HG03159 (cell line): ENCODE results near the gene ATP6V0E1.
"Not testable (repeated sequence)": the region's sequence is repeated elsewhere in the genome, so short reads cannot be mapped to it uniquely, and the experiment has no call there.

Experiments used
- ATAC-seq: cut with Tn5 transposase; IDR thresholded peaks from one replicate; pipeline ENCODE4 v1.9.1; 2021; ENCODE audit warnings: mild to moderate bottlenecking, moderate library complexity; ENCODE audit not compliant: unreplicated experiment

ATP6V0E1 gene

GRCh38 chr5:173032730-173033129, 49.2 kb downstream of the ATP6V0E1 start:
- ATAC-seq: no peak

DNA sequence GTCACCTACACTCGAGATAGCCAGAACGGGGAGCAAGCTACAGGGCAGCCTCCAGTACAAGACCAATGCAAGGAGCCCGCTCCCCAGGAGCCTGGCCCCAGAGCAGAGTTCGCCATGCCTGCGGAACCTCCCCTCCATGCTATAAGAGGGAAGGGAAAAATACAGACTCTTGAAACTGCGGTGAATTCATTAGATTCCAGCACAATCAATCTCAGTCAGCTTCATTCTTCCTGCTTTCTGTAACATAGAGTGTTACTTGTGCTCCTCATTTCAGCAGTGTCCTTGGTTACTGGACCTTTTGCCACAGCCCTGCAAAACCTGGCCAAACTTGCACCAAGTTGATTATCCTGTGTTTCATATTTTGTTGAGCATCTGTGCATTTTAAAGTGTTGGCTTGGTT, 50.4 kb downstream of the ATP6V0E1 start:
- ATAC-seq: no peak

GRCh38 chr5:173035904-173036707, 52.5 kb downstream of the ATP6V0E1 start:
- peak; percentile 47 for ATAC-seq

- no peak for ATAC-seq
Measured at GRCh38 chr5:173039188-173039587, 55.6 kb downstream of the ATP6V0E1 start.

DNA sequence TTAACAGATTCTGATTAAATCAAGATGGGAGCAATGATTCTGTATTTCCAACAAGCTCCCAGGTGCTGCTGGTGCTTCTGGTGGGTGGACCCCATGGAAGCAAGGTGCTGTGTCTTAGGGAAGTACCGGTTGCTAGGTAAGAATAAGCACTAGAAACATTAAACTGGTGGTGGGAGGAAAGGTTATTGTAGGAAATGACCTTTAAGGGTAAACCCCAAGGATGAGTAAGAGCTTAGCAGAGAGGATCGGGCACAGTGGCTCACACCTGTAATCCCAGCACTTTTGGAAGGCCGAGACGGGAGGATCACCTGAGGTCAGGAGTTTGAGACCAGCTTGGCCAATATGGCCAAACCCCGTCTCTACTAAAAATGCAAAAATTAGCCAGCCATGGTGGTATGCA, 56.4 kb downstream of the ATP6V0E1 start:
- no peak for ATAC-seq

- no peak for ATAC-seq
Measured at GRCh38 chr5:173041881-173042762, 58.6 kb downstream of the ATP6V0E1 start.

DNA sequence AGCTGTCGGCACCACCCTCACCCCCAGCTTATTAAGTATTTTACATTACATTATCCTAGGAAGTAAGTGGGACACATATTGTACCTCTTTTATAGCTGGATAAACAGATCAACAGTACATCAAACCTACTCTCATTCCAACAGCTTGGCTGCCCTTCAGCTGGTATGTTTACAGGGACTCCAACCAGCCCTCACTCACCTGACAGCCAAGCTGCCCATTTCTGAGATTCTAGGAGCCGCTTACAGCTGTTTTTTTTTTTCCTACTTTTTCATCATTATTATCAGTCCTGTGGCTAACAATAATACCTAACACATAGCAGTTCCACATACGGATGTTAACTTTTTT, 59.2 kb downstream of the ATP6V0E1 start:
- ATAC-seq: no peak

GRCh38 chr5:173045474-173045873, 61.9 kb downstream of the ATP6V0E1 start:
- no peak for ATAC-seq

- not testable (repeated sequence) for ATAC-seq
Measured at GRCh38 chr5:173047096-173047837, 63.7 kb downstream of the ATP6V0E1 start.

DNA sequence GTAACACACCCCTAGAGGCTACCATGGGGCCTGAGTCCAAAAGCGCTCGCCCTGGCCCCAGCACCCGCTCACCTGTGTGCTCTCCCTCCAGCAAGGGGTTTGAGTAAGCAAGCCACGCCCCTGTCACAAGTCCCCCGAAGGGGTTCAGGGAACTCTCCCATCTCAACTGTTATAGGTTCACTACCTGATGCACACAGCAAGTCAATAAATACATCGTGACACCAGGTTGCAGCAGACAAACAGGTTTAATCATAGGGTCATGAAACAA, 64.2 kb downstream of the ATP6V0E1 start:
- ATAC-seq: no peak

GRCh38 chr5:173050791-173051190, 67.2 kb downstream of the ATP6V0E1 start:
- ATAC-seq: no peak

- ATAC-seq: no peak
Measured at GRCh38 chr5:173051746-173052145, 68.2 kb downstream of the ATP6V0E1 start.

- ATAC-seq: no peak
Measured at GRCh38 chr5:173053041-173053440, 69.5 kb downstream of the ATP6V0E1 start.

DNA sequence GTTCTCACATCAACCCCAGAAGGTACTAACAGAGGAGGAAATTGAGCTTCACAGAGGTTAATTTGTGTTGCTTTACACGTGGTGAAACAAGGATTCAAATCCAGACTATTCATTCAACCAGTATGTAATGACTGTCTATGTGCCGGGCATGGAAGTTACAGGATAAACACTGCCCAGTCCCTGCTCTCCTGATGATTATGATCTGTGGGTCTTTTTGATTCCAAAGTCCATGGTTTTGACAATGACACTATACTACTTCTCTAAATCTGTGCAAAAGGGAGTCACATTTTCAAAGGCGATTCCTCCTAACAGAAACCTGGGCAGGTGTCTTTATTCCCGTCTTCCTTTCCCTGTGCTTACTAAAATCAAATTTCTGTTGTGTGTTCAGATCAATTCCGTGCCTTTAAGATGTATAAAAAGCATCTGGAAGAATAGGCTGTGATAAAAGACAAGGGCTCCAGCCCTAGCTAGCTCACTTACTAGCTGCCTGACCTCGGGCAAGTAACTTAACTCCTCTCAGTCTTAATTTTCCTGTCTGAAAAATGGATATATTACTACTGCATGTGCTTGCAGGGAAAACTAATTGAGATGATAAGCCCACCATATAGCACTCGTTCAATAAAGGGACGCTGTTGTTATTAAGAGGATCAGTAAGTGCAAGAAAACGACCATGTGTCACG, 71.6 kb downstream of the ATP6V0E1 start:
- no peak for ATAC-seq

DNA sequence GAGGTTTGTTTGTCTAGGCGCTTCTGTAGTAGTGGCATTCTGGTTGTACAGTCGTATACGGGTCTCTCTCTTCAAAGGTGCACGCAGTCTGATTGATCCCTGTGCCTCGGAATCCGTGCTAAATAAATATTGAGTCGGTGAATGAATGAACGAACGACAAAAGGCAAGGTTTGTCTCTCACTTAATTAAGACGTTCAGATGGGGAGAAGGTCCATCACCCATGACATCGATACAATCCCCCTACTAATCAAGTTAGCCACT, 72.1 kb downstream of the ATP6V0E1 start:
- peak; percentile 0 for ATAC-seq

GRCh38 chr5:173055983-173056782, 72.6 kb downstream of the ATP6V0E1 start, which contains the start of gene CREBRF:
CREBRF (plus strand) TSS chr5:173056352; CDS start chr5:173080776, 24,424 bp downstream.
- ATAC-seq: peak; percentile 71

- peak; percentile 26 for ATAC-seq
Measured at GRCh38 chr5:173056783-173057061, 73.2 kb downstream of the ATP6V0E1 start.

- ATAC-seq: peak; percentile 78
Measured at GRCh38 chr5:173057062-173057924, 73.7 kb downstream of the ATP6V0E1 start.

GRCh38 chr5:173062141-173062540, 78.6 kb downstream of the ATP6V0E1 start:
- no peak for ATAC-seq

- peak; percentile 49 for ATAC-seq
Measured at GRCh38 chr5:173065155-173065554, 81.6 kb downstream of the ATP6V0E1 start.
